HEK293 (cell line): Measurements from ENCODE around the gene EXOSC9.

Experiments used
- GLI2 ChIP-seq: fragments of 450-650 bp; formaldehyde crosslinking; IDR thresholded peaks from 2 replicates; pipeline ENCODE4; 2017; ENCODE audit warnings: missing biosample characterization, missing genetic modification characterization, low read depth, borderline replicate concordance
- KLF9 ChIP-seq: fragments of 450-650 bp; formaldehyde crosslinking; IDR thresholded peaks from 2 replicates; pipeline ENCODE4 v1.5.1; 2016; ENCODE audit warnings: missing biosample characterization, missing genetic modification characterization, low read depth
- MEIS1 ChIP-seq: sonication (generic); formaldehyde crosslinking; IDR thresholded peaks from 2 replicates; pipeline ENCODE4 v1.8.1; 2022; ENCODE audit warnings: missing genetic modification reagents, mild to moderate bottlenecking, borderline replicate concordance
- TCF7L2 ChIP-seq: IDR thresholded peaks from 2 replicates; pipeline ENCODE4 v1.6.1; 2011; ENCODE audit warnings: low read depth, mild to moderate bottlenecking, inconsistent platforms, low read length, moderate library complexity, borderline replicate concordance
- ZBTB21 ChIP-seq: fragments of 450-650 bp; formaldehyde crosslinking; IDR thresholded peaks from 2 replicates; pipeline ENCODE4 v1.5.1; 2017; ENCODE audit warnings: missing biosample characterization, missing genetic modification characterization
- ZNF138 ChIP-seq: fragments of 450-650 bp; formaldehyde crosslinking; IDR thresholded peaks from 2 replicates; pipeline ENCODE4 v1.5.1; 2016; ENCODE audit warnings: missing biosample characterization, missing genetic modification characterization, borderline replicate concordance
- ZNF214 ChIP-seq: fragments of 450-650 bp; formaldehyde crosslinking; IDR thresholded peaks from 2 replicates; pipeline ENCODE4 v1.5.1; 2017; ENCODE audit warnings: missing biosample characterization, mild to moderate bottlenecking, missing genetic modification characterization, borderline replicate concordance
- ZNF274 ChIP-seq, 2 experiments: fragments of 200-500 bp in 1 of 2; fragments of 450-650 bp in 1 of 2; sonication (Bioruptor generic) in 1 of 2; formaldehyde crosslinking in 1 of 2; IDR thresholded peaks; 2 replicates each; pipeline versions ENCODE4 v1.5.1 to v1.6.1; 2014 to 2016; ENCODE audit warnings: borderline replicate concordance in 1 of 2, inconsistent platforms in 1 of 2, low read length in 1 of 2, missing biosample characterization in 1 of 2, missing genetic modification characterization in 1 of 2
- ZNF785 ChIP-seq: fragments of 450-650 bp; formaldehyde crosslinking; IDR thresholded peaks from 2 replicates; pipeline ENCODE4 v1.5.1; 2016; ENCODE audit warnings: missing biosample characterization, missing genetic modification characterization
- TF ChIP-seq, protein P1 (sequence below): fragments of 450-650 bp; formaldehyde crosslinking; IDR thresholded peaks from 2 replicates; pipeline ENCODE4 v1.5.1; 2016; ENCODE audit warnings: missing biosample characterization, missing genetic modification characterization
- TF ChIP-seq, protein P2 (sequence below): fragments of 450-650 bp; formaldehyde crosslinking; IDR thresholded peaks from 2 replicates; pipeline ENCODE4 v1.5.1; 2016; ENCODE audit warnings: missing biosample characterization, missing genetic modification characterization, borderline replicate concordance
- TF ChIP-seq, protein P3 (sequence below): fragments of 450-650 bp; formaldehyde crosslinking; IDR thresholded peaks from 2 replicates; pipeline ENCODE4 v1.5.1; 2016; ENCODE audit warnings: missing biosample characterization, missing genetic modification characterization

DNA sequence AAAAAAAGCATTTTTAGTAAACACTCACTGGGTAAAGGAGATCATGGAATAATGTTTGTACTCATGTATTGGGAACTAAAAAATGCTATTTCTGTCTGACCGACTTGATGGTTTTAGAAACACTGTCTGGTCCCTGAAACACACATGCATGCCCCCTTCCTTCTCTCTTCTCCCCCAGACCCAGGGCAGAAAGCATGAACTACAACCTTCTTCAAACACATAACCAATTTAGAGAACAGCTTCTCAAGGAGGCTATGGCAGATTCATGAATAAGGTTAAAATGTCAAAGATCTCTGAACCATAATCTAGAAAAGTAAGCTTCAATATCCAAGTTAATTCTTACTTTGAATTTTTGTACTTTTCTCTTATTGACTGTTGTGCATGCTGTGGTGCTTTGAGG is 16.6 kb downstream of the EXOSC9 start:
- TF ChIP-seq, protein P1, sequence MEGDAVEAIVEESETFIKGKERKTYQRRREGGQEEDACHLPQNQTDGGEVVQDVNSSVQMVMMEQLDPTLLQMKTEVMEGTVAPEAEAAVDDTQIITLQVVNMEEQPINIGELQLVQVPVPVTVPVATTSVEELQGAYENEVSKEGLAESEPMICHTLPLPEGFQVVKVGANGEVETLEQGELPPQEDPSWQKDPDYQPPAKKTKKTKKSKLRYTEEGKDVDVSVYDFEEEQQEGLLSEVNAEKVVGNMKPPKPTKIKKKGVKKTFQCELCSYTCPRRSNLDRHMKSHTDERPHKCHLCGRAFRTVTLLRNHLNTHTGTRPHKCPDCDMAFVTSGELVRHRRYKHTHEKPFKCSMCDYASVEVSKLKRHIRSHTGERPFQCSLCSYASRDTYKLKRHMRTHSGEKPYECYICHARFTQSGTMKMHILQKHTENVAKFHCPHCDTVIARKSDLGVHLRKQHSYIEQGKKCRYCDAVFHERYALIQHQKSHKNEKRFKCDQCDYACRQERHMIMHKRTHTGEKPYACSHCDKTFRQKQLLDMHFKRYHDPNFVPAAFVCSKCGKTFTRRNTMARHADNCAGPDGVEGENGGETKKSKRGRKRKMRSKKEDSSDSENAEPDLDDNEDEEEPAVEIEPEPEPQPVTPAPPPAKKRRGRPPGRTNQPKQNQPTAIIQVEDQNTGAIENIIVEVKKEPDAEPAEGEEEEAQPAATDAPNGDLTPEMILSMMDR (tag by site-specific recombination) = no peak
- TF ChIP-seq, protein P2, sequence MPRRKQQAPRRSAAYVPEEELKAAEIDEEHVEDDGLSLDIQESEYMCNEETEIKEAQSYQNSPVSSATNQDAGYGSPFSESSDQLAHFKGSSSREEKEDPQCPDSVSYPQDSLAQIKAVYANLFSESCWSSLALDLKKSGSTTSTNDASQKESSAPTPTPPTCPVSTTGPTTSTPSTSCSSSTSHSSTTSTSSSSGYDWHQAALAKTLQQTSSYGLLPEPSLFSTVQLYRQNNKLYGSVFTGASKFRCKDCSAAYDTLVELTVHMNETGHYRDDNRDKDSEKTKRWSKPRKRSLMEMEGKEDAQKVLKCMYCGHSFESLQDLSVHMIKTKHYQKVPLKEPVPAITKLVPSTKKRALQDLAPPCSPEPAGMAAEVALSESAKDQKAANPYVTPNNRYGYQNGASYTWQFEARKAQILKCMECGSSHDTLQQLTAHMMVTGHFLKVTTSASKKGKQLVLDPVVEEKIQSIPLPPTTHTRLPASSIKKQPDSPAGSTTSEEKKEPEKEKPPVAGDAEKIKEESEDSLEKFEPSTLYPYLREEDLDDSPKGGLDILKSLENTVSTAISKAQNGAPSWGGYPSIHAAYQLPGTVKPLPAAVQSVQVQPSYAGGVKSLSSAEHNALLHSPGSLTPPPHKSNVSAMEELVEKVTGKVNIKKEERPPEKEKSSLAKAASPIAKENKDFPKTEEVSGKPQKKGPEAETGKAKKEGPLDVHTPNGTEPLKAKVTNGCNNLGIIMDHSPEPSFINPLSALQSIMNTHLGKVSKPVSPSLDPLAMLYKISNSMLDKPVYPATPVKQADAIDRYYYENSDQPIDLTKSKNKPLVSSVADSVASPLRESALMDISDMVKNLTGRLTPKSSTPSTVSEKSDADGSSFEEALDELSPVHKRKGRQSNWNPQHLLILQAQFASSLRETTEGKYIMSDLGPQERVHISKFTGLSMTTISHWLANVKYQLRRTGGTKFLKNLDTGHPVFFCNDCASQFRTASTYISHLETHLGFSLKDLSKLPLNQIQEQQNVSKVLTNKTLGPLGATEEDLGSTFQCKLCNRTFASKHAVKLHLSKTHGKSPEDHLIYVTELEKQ (tag by site-specific recombination) = no peak
- TF ChIP-seq ZNF214 (tag by site-specific recombination) = no peak
- TF ChIP-seq, protein P3, sequence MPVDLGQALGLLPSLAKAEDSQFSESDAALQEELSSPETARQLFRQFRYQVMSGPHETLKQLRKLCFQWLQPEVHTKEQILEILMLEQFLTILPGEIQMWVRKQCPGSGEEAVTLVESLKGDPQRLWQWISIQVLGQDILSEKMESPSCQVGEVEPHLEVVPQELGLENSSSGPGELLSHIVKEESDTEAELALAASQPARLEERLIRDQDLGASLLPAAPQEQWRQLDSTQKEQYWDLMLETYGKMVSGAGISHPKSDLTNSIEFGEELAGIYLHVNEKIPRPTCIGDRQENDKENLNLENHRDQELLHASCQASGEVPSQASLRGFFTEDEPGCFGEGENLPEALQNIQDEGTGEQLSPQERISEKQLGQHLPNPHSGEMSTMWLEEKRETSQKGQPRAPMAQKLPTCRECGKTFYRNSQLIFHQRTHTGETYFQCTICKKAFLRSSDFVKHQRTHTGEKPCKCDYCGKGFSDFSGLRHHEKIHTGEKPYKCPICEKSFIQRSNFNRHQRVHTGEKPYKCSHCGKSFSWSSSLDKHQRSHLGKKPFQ (tag by site-specific recombination) = no peak
- TF ChIP-seq GLI2 (tag by site-specific recombination) = no peak
- TF ChIP-seq MEIS1 (CRISPR knock-in tag) = no peak
- no peak for TF ChIP-seq ZNF785 (tag by site-specific recombination)
- no peak for TF ChIP-seq ZNF138
- TF ChIP-seq ZNF274 (IDR thresholded peaks at IDR 0.05; ENCODE audit: low read length) = no peak
- no peak for TF ChIP-seq ZNF274 (tag by site-specific recombination; IDR thresholded peaks at IDR 0.05; ENCODE audit: borderline replicate concordance)
- TF ChIP-seq KLF9 (tag by site-specific recombination) = no peak
- TF ChIP-seq ZBTB21 (tag by site-specific recombination) = no peak
- no peak for TF ChIP-seq TCF7L2
